HG03354 (cell line): ENCODE measurements around the gene WNT2B.

Experiments
- ATAC-seq: cut with Tn5 transposase; IDR thresholded peaks from one replicate; pipeline ENCODE4 v1.9.1; 2021; ENCODE audit warnings: mild to moderate bottlenecking; ENCODE audit not compliant: unreplicated experiment, poor library complexity, severe bottlenecking

WNT2B gene

GRCh38 chr1:112522621-112523020, 13.9 kb downstream of the WNT2B start:
- ATAC-seq = no peak

GRCh38 chr1:112524251-112524650, 15.5 kb downstream of the WNT2B start:
- no peak for ATAC-seq

- ATAC-seq = no peak
Measured at GRCh38 chr1:112524986-112525385, 16.2 kb downstream of the WNT2B start.

- no peak for ATAC-seq
Measured at GRCh38 chr1:112527266-112528010, 18.7 kb downstream of the WNT2B start.

GRCh38 chr1:112528076-112528475, 19.3 kb downstream of the WNT2B start:
- no peak for ATAC-seq

- no peak for ATAC-seq
Measured at GRCh38 chr1:112529301-112529700, 20.5 kb downstream of the WNT2B start.

- no peak for ATAC-seq
Measured at GRCh38 chr1:112530832-112531231, 22.1 kb downstream of the WNT2B start.

GRCh38 chr1:112532064-112532463, 23.3 kb downstream of the WNT2B start:
- no peak for ATAC-seq

GRCh38 chr1:112533029-112533428, 24.3 kb downstream of the WNT2B start:
- no peak for ATAC-seq

GRCh38 chr1:112536561-112536960, 27.8 kb downstream of the WNT2B start:
- ATAC-seq = no peak

- no peak for ATAC-seq
Measured at GRCh38 chr1:112537456-112537855, 28.7 kb downstream of the WNT2B start.

- no peak for ATAC-seq
Measured at GRCh38 chr1:112538883-112539282, 30.1 kb downstream of the WNT2B start.

GRCh38 chr1:112540226-112540794, 31.5 kb downstream of the WNT2B start:
- no peak for ATAC-seq

- ATAC-seq = no peak
Measured at GRCh38 chr1:112541299-112541698, 32.5 kb downstream of the WNT2B start.

- no peak for ATAC-seq
Measured at GRCh38 chr1:112542206-112542973, 33.6 kb downstream of the WNT2B start.

- no peak for ATAC-seq
Measured at GRCh38 chr1:112544011-112544688, 35.4 kb downstream of the WNT2B start.

GRCh38 chr1:112544751-112545150, 36.0 kb downstream of the WNT2B start:
- no peak for ATAC-seq

- ATAC-seq = no peak
Measured at GRCh38 chr1:112546076-112546475, 37.3 kb downstream of the WNT2B start.

GRCh38 chr1:112548547-112548946, 39.8 kb downstream of the WNT2B start:
- ATAC-seq = no peak

GRCh38 chr1:112549590-112549989, 40.8 kb downstream of the WNT2B start:
- no peak for ATAC-seq
